GM23338 (cell line): Measurements from ENCODE around the gene ZNF665.

Experiments used
- CREB1 ChIP-seq: fragments of 250-450 bp; sonication (Bioruptor Pico); IDR thresholded peaks from 2 replicates; pipeline ENCODE4 v1.5.0; 2020; ENCODE audit warnings: low read depth, mild to moderate bottlenecking, moderate library complexity
- EZH2 ChIP-seq: fragments of 200-600 bp; sonication (generic); IDR thresholded peaks from one replicate; pipeline ENCODE4 v1.8.0; 2017; ENCODE audit warnings: antibody characterized with exemption, mild to moderate bottlenecking, low read depth; ENCODE audit not compliant: unreplicated experiment
- EZH2phosphoT487 ChIP-seq: fragments of 200-600 bp; sonication (generic); IDR thresholded peaks from one replicate; pipeline ENCODE4 v1.8.1; 2018; ENCODE audit warnings: antibody characterized with exemption; ENCODE audit not compliant: unreplicated experiment
- JUNB ChIP-seq: IDR thresholded peaks from one replicate; pipeline ENCODE4 v1.6.1; 2016; ENCODE audit warnings: antibody characterized with exemption; ENCODE audit not compliant: unreplicated experiment
- NANOG ChIP-seq: IDR thresholded peaks from 2 replicates; pipeline ENCODE4 v1.6.1; 2016; ENCODE audit warnings: antibody characterized with exemption, borderline replicate concordance
- POLR2AphosphoS5 ChIP-seq: IDR thresholded peaks from 2 replicates; pipeline ENCODE4 v1.6.1; 2016; ENCODE audit warnings: antibody characterized with exemption, low read depth
- TF ChIP-seq, protein P1 (sequence below), 2 experiments: fragments of 200-600 bp in 1 of 2; sonication (generic) in 1 of 2; conservative IDR thresholded peaks; 2 replicates each; pipeline versions ENCODE4 v1.5.1 to v1.6.1; 2016 to 2017; ENCODE audit warnings: antibody characterized with exemption in 2 of 2, low read depth in 2 of 2, mild to moderate bottlenecking in 2 of 2, moderate library complexity in 1 of 2
- TF ChIP-seq, protein P2 (sequence below): IDR thresholded peaks from one replicate; pipeline ENCODE4 v1.6.1; 2018; ENCODE audit warnings: antibody characterized with exemption; ENCODE audit not compliant: unreplicated experiment

DNA sequence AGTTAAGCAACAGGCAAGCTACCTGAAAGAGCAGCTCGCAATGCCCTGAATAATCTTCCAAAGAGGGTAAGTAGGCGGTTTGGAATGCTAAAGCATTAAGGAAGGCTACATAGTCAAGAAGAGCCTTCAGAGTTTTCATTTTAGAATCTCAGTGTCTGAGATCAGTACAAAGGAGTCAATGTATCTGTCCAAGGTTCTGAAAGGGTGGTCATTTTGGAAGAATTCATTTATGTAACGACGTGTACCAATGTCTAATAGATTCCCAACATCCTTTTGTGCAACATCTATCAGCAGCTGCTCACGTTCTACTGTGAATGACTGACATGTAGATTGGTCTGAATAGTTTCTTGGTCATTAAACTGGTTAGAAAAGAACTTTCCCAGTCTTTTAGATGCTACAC is 15.2 kb downstream of the ZNF665 start:
- no peak for TF ChIP-seq EZH2
- no peak for TF ChIP-seq POLR2AphosphoS5
- TF ChIP-seq, protein P1, sequence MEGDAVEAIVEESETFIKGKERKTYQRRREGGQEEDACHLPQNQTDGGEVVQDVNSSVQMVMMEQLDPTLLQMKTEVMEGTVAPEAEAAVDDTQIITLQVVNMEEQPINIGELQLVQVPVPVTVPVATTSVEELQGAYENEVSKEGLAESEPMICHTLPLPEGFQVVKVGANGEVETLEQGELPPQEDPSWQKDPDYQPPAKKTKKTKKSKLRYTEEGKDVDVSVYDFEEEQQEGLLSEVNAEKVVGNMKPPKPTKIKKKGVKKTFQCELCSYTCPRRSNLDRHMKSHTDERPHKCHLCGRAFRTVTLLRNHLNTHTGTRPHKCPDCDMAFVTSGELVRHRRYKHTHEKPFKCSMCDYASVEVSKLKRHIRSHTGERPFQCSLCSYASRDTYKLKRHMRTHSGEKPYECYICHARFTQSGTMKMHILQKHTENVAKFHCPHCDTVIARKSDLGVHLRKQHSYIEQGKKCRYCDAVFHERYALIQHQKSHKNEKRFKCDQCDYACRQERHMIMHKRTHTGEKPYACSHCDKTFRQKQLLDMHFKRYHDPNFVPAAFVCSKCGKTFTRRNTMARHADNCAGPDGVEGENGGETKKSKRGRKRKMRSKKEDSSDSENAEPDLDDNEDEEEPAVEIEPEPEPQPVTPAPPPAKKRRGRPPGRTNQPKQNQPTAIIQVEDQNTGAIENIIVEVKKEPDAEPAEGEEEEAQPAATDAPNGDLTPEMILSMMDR (conservative IDR thresholded peaks at IDR 0.05; ENCODE audit: low read depth in 2 of 2), result no peak
- no peak for TF ChIP-seq NANOG
- no peak for TF ChIP-seq EZH2phosphoT487
- TF ChIP-seq CREB1, result no peak
- no peak for TF ChIP-seq JUNB
- TF ChIP-seq, protein P2, sequence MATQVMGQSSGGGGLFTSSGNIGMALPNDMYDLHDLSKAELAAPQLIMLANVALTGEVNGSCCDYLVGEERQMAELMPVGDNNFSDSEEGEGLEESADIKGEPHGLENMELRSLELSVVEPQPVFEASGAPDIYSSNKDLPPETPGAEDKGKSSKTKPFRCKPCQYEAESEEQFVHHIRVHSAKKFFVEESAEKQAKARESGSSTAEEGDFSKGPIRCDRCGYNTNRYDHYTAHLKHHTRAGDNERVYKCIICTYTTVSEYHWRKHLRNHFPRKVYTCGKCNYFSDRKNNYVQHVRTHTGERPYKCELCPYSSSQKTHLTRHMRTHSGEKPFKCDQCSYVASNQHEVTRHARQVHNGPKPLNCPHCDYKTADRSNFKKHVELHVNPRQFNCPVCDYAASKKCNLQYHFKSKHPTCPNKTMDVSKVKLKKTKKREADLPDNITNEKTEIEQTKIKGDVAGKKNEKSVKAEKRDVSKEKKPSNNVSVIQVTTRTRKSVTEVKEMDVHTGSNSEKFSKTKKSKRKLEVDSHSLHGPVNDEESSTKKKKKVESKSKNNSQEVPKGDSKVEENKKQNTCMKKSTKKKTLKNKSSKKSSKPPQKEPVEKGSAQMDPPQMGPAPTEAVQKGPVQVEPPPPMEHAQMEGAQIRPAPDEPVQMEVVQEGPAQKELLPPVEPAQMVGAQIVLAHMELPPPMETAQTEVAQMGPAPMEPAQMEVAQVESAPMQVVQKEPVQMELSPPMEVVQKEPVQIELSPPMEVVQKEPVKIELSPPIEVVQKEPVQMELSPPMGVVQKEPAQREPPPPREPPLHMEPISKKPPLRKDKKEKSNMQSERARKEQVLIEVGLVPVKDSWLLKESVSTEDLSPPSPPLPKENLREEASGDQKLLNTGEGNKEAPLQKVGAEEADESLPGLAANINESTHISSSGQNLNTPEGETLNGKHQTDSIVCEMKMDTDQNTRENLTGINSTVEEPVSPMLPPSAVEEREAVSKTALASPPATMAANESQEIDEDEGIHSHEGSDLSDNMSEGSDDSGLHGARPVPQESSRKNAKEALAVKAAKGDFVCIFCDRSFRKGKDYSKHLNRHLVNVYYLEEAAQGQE, result peak; percentile 63
